ENCODE data around the gene KCTD13.
"Not testable (repeated sequence)": the region's sequence is repeated elsewhere in the genome, so short reads cannot be mapped to it uniquely, and the experiment has no call there.

KCTD13 gene

DNA sequence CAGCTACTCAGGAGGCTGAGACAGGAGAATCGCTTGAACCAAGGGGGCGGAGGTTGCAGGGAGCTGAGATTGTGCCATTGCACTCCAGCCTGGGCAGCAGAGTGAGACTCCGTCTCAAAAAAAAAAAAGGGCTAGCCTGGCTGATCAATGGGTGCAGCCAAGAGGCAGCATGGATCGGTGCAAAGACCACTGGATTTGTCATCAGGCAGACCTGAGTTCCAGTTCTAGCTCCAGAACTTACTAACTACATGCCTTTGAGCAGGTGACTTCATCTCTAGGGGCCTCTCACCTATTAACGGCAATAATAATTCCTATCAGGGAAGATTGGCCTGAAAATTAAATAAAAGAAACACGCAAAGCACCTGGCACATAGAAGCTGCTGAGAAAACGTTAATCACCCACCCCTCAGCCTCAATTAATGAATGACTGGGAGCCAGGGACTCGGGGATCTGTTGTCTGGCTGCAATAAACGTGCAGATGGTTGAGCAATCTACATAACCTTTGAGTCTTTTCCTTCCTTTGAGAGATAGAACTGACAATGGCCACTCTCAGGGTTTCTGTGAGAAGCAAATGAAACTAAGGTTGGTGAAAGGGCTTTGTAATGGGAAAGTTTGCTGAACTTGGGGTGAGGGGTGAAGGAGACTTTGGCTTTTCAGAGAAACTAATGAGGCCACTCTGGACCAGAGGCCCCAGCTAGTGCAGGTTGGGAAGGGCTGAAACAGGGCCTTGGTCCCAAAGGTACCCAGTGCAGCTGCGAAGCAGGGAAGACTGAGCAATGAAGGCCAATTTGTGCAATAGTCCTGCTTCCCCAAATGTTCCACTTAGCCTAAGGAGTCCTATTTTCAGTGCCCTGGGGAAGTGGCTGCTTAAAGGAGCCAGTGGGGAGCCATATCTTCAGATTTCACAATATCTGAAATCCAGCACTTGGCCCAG lies 34.2 kb downstream of the KCTD13 start:
- Histone ChIP-seq H2AFZ (ENCODE audit: low read depth, low read length) (no peak overlapping the region), H3K4me1 (ENCODE audit: insufficient read depth, low read length) (no peaks in the 10 kb centered on the region), H3K4me2 (ENCODE audit: insufficient read depth, low read length) (no peak overlapping the region), H3K9me3 (ENCODE audit: insufficient read depth, low read length, severe bottlenecking) (no peaks in the 10 kb centered on the region), H3K4me3 (ENCODE audit: low read depth in 1 of 2, low read length in 2 of 2) (no peak overlapping the region), H3K79me2 (ENCODE audit: insufficient read depth, low read length) (no peaks in the 10 kb centered on the region), H3K27ac (ENCODE audit: low read length) (no peak overlapping the region), H4K20me1 (ENCODE audit: insufficient read depth, low read length) (no peaks in the 10 kb centered on the region), H3K9ac (ENCODE audit: low read depth, low read length) (no peak overlapping the region), H3K36me3 (ENCODE audit: insufficient read depth, low read length) (no peaks in the 10 kb centered on the region), H3K27me3 (ENCODE audit: insufficient read depth, low read length, poor library complexity) (no peaks in the 10 kb centered on the region)
- DNase-seq (no peak), ATAC-seq (ENCODE audit: insufficient read depth, low read depth) (no peak)
- no peak for TF ChIP-seq EZH2 (IDR thresholded peaks at IDR 0.05; ENCODE audit: borderline replicate concordance, low read depth, low read length, severe bottlenecking)
- TF ChIP-seq, protein P1, sequence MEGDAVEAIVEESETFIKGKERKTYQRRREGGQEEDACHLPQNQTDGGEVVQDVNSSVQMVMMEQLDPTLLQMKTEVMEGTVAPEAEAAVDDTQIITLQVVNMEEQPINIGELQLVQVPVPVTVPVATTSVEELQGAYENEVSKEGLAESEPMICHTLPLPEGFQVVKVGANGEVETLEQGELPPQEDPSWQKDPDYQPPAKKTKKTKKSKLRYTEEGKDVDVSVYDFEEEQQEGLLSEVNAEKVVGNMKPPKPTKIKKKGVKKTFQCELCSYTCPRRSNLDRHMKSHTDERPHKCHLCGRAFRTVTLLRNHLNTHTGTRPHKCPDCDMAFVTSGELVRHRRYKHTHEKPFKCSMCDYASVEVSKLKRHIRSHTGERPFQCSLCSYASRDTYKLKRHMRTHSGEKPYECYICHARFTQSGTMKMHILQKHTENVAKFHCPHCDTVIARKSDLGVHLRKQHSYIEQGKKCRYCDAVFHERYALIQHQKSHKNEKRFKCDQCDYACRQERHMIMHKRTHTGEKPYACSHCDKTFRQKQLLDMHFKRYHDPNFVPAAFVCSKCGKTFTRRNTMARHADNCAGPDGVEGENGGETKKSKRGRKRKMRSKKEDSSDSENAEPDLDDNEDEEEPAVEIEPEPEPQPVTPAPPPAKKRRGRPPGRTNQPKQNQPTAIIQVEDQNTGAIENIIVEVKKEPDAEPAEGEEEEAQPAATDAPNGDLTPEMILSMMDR (IDR thresholded peaks at IDR 0.05; ENCODE audit: borderline replicate concordance, extremely low read depth, low read length, poor library complexity, severe bottlenecking) = no peak

DNA sequence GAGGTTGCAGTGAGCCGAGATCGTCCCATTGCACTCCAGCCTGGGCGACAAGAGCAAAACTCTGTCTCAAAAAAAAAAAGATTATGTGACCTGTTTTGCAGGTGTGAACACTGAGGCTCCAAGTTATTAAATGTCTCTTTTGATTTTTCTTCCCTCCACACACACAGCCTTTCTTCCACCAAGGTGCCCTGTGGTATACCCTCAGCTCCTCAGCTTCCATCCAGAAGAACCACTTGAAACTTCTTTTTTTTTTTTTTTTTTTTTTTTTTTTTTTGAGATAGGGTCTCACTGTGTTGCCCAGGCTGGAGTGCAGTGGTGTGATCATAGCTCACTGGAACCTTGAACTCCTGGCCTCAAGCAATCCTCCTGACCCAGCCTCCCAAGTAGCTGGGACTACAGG lies 36.7 kb downstream of the KCTD13 start:
- H3K79me2 ChIP-seq (ENCODE audit: insufficient read depth, low read length); H4K20me1 ChIP-seq (ENCODE audit: insufficient read depth, low read length); H3K9me3 ChIP-seq (ENCODE audit: insufficient read depth, low read length, severe bottlenecking); ATAC-seq (ENCODE audit: insufficient read depth, low read depth); H3K4me2 ChIP-seq (ENCODE audit: insufficient read depth, low read length); H3K9ac ChIP-seq (ENCODE audit: low read depth, low read length); H3K27me3 ChIP-seq (ENCODE audit: insufficient read depth, low read length, poor library complexity); H3K27ac ChIP-seq (ENCODE audit: low read length); H3K36me3 ChIP-seq (ENCODE audit: insufficient read depth, low read length); DNase-seq; H3K4me1 ChIP-seq (ENCODE audit: insufficient read depth, low read length); H2AFZ ChIP-seq (ENCODE audit: low read depth, low read length); H3K4me3 ChIP-seq (ENCODE audit: low read depth in 1 of 2, low read length in 2 of 2): not testable (repeated sequence)

DNA sequence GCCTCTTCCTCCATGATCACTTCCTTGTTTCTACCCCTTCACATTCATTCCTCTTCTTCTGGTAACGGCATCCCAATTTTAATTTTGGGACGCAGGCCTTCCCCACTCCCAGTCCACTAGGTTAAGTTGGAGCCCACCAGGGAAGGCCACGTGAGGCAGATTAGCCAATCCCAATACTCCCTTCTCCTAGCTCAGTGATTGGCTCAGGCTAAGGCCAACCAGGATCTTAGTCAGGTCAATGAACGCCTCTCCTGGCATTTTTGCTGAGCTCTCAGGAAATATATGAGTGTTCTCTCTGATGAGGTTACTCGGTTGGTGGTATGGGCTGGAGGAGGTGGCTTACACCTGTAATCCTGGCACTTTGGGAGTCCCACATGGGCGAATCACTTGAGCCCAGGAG lies 42.0 kb downstream of the KCTD13 start:
- DNase-seq (no peak), ATAC-seq (ENCODE audit: insufficient read depth, low read depth) (no peak)
- Histone ChIP-seq H3K9ac (ENCODE audit: low read depth, low read length) (no peak overlapping the region), H3K4me1 (ENCODE audit: insufficient read depth, low read length) (no peaks in the 10 kb centered on the region), H3K4me2 (ENCODE audit: insufficient read depth, low read length) (no peak overlapping the region), H3K79me2 (ENCODE audit: insufficient read depth, low read length) (no peaks in the 10 kb centered on the region), H3K9me3 (ENCODE audit: insufficient read depth, low read length, severe bottlenecking) (no peaks in the 10 kb centered on the region), H3K27me3 (ENCODE audit: insufficient read depth, low read length, poor library complexity) (no peaks in the 10 kb centered on the region), H3K36me3 (ENCODE audit: insufficient read depth, low read length) (no peaks in the 10 kb centered on the region), H2AFZ (ENCODE audit: low read depth, low read length) (no peak overlapping the region), H3K4me3 (ENCODE audit: low read depth in 1 of 2, low read length in 2 of 2) (no peak overlapping the region), H3K27ac (ENCODE audit: low read length) (no peak overlapping the region), H4K20me1 (ENCODE audit: insufficient read depth, low read length) (no peaks in the 10 kb centered on the region)
- TF ChIP-seq EZH2 (IDR thresholded peaks at IDR 0.05; ENCODE audit: borderline replicate concordance, low read depth, low read length, severe bottlenecking) = no peak
- TF ChIP-seq, protein P1 (IDR thresholded peaks at IDR 0.05; ENCODE audit: borderline replicate concordance, extremely low read depth, low read length, poor library complexity, severe bottlenecking) = no peak

DNA sequence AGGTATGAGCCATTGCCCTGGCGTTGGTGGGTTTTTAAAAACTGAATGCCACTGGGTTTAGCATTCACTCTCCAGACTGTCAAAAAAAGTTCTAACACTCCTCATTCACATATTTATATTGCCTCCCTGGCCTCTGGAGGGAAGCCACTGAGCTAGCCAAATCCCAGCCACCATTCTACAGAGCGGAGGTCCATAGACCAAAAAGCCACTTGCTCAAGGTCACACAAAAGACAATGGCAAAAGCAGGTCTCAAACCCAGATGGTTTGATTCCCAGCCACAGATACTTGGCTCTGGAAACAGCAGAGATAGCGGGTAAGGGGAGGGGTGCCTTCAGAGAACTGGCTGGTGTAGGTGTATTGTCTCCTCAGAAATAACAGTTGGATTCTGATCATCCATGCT lies 45.0 kb downstream of the KCTD13 start:
- Histone ChIP-seq H3K79me2 (ENCODE audit: insufficient read depth, low read length) (no peaks in the 10 kb centered on the region), H3K36me3 (ENCODE audit: insufficient read depth, low read length) (no peaks in the 10 kb centered on the region)

More for the DNA sequence above, 45.0 kb downstream of the KCTD13 start:
- no peaks in the 10 kb centered on the region for H3K9me3 ChIP-seq (ENCODE audit: insufficient read depth, low read length, severe bottlenecking)
- no peak overlapping the region for H3K9ac ChIP-seq (ENCODE audit: low read depth, low read length)
- no peaks in the 10 kb centered on the region for H3K27me3 ChIP-seq (ENCODE audit: insufficient read depth, low read length, poor library complexity)
- H4K20me1 ChIP-seq (ENCODE audit: insufficient read depth, low read length) = no peaks in the 10 kb centered on the region; the same call in 1 of the 2 replicates
- ATAC-seq (ENCODE audit: insufficient read depth, low read depth) (no peak), DNase-seq (no peak)
- H3K27ac ChIP-seq (ENCODE audit: low read length) = no peak overlapping the region
- no peak overlapping the region for H2AFZ ChIP-seq (ENCODE audit: low read depth, low read length)
- no peaks in the 10 kb centered on the region for H3K4me1 ChIP-seq (ENCODE audit: insufficient read depth, low read length)
- no peak overlapping the region for H3K4me2 ChIP-seq (ENCODE audit: insufficient read depth, low read length)
- no peak overlapping the region for H3K4me3 ChIP-seq (ENCODE audit: low read depth in 1 of 2, low read length in 2 of 2)
- TF ChIP-seq EZH2 (IDR thresholded peaks at IDR 0.05; ENCODE audit: borderline replicate concordance, low read depth, low read length, severe bottlenecking) = no peak
- TF ChIP-seq, protein P1 (IDR thresholded peaks at IDR 0.05; ENCODE audit: borderline replicate concordance, extremely low read depth, low read length, poor library complexity, severe bottlenecking) = no peak

Data from DND-41 (cell line).